GM23338 (cell line): ENCODE data around the gene ING3. TPM values are rescaled to one million over a fixed set of nuclear protein-coding genes. Genes with fewer than 3 reads are reported as not detected.
A peak's percentile ranks its signal among the peaks of the same experiment; 100 is the strongest.
"Not testable (repeated sequence)": the region's sequence is repeated elsewhere in the genome, so short reads cannot be mapped to it uniquely, and the experiment has no call there.

ENCODE experiments used
- ATAC-seq: fragments of 200-7000 bp; cut with Tn5 transposase; 3 replicates; pipeline ENCODE4 v1.9.1; 2020
- DNase-seq: peaks from one replicate; pipeline ENCODE4 v3.0.0-alpha.2; 2015; ENCODE audit warnings: low spot score
- H2AFZ ChIP-seq: fragments of 200-600 bp; sonication (generic); 2 replicates; pipeline ENCODE4 v1.8.0; 2016; ENCODE audit warnings: antibody characterized with exemption, mild to moderate bottlenecking, moderate library complexity
- H3F3A ChIP-seq: fragments of 200-600 bp; sonication (generic); replicated peaks from 2 replicates; pipeline ENCODE4 v1.8.0; 2017; ENCODE audit warnings: antibody characterized with exemption, mixed run types, low read depth
- H3K27ac ChIP-seq: fragments of 200-600 bp; sonication (generic); 2 replicates; pipeline ENCODE4 v1.6.1; 2016; ENCODE audit warnings: low read depth
- H3K27me3 ChIP-seq: fragments of 200-600 bp; sonication (generic); 2 replicates; pipeline ENCODE4 v1.8.0; 2016; ENCODE audit warnings: mild to moderate bottlenecking, mixed run types, moderate library complexity; ENCODE audit not compliant: insufficient read depth
- H3K36me3 ChIP-seq: fragments of 200-600 bp; sonication (generic); 2 replicates; pipeline ENCODE4 v1.8.0; 2016; ENCODE audit warnings: mild to moderate bottlenecking; ENCODE audit not compliant: insufficient read depth
- H3K4me1 ChIP-seq: fragments of 200-600 bp; sonication (generic); 2 replicates; pipeline ENCODE4 v1.8.0; 2016; ENCODE audit warnings: mild to moderate bottlenecking, moderate library complexity; ENCODE audit not compliant: insufficient read depth
- H3K4me2 ChIP-seq: fragments of 200-600 bp; sonication (generic); 2 replicates; pipeline ENCODE4 v1.7.1; 2017; ENCODE audit warnings: mixed run types
- H3K4me3 ChIP-seq: fragments of 200-600 bp; sonication (generic); 2 replicates; pipeline ENCODE4 v1.6.1; 2016; ENCODE audit warnings: mixed run types
- H3K79me2 ChIP-seq: fragments of 200-600 bp; sonication (generic); replicated peaks from 2 replicates; pipeline ENCODE4 v1.8.0; 2017; ENCODE audit warnings: mild to moderate bottlenecking; ENCODE audit not compliant: insufficient read depth
- H3K9me2 ChIP-seq: fragments of 200-600 bp; sonication (generic); 2 replicates; pipeline ENCODE4 v1.8.0; 2017; ENCODE audit not compliant: insufficient read depth
- H4K20me1 ChIP-seq: fragments of 200-600 bp; sonication (generic); replicated peaks from 2 replicates; pipeline ENCODE4 v1.8.0; 2017; ENCODE audit warnings: mild to moderate bottlenecking; ENCODE audit not compliant: insufficient read depth
- H3K27ac Mint-ChIP-seq: 2 replicates; pipeline ENCODE4 v1.8.0; 2020; ENCODE audit warnings: inconsistent platforms, mild to moderate bottlenecking, moderate library complexity, mixed read lengths
- H3K27me3 Mint-ChIP-seq: 3 replicates; pipeline ENCODE4 v1.8.0; 2022; ENCODE audit warnings: low read depth, mild to moderate bottlenecking, moderate library complexity, mixed read lengths, inconsistent platforms; ENCODE audit not compliant: insufficient read depth, poor library complexity
- H3K36me3 Mint-ChIP-seq: 3 replicates; pipeline ENCODE4 v1.8.0; 2021; ENCODE audit warnings: low read depth, mild to moderate bottlenecking, inconsistent platforms, moderate library complexity, mixed read lengths
- H3K4me1 Mint-ChIP-seq: 3 replicates; pipeline ENCODE4 v1.8.0; 2020; ENCODE audit warnings: mild to moderate bottlenecking, inconsistent platforms, mixed read lengths
- H3K4me3 Mint-ChIP-seq: 3 replicates; pipeline ENCODE4 v1.8.0; 2021; ENCODE audit warnings: moderate library complexity, mild to moderate bottlenecking, inconsistent platforms, mixed read lengths
- H3K9me3 Mint-ChIP-seq: 3 replicates; pipeline ENCODE4 v1.8.0; 2020; ENCODE audit warnings: moderate library complexity, mild to moderate bottlenecking, inconsistent platforms, mixed read lengths
- CREB1 ChIP-seq: fragments of 250-450 bp; sonication (Bioruptor Pico); IDR thresholded peaks from 2 replicates; pipeline ENCODE4 v1.5.0; 2020; ENCODE audit warnings: low read depth, mild to moderate bottlenecking, moderate library complexity
- EZH2 ChIP-seq: fragments of 200-600 bp; sonication (generic); IDR thresholded peaks from one replicate; pipeline ENCODE4 v1.8.0; 2017; ENCODE audit warnings: antibody characterized with exemption, mild to moderate bottlenecking, low read depth; ENCODE audit not compliant: unreplicated experiment
- EZH2phosphoT487 ChIP-seq: fragments of 200-600 bp; sonication (generic); IDR thresholded peaks from one replicate; pipeline ENCODE4 v1.8.1; 2018; ENCODE audit warnings: antibody characterized with exemption; ENCODE audit not compliant: unreplicated experiment
- NANOG ChIP-seq: IDR thresholded peaks from 2 replicates; pipeline ENCODE4 v1.6.1; 2016; ENCODE audit warnings: antibody characterized with exemption, borderline replicate concordance
- POLR2AphosphoS5 ChIP-seq: IDR thresholded peaks from 2 replicates; pipeline ENCODE4 v1.6.1; 2016; ENCODE audit warnings: antibody characterized with exemption, low read depth
- STAT1 ChIP-seq: IDR thresholded peaks from one replicate; pipeline ENCODE4 v1.6.1; 2016; ENCODE audit warnings: antibody characterized with exemption; ENCODE audit not compliant: unreplicated experiment
- ZNF114 ChIP-seq: fragments of 250-450 bp; sonication (Bioruptor Pico); IDR thresholded peaks from 2 replicates; pipeline ENCODE4 v1.5.0; 2020; ENCODE audit warnings: mild to moderate bottlenecking, moderate library complexity
- polyA plus RNA-seq: library from polyadenylated mRNA; unstranded; fragments of >200 nt; fragmentation: Nextera tagmentation; extraction: Ambion mirVana; gene quantifications from 2 replicates; pipeline ENCODE4 v1.2.1, GENCODE V29; 2016
- total RNA-seq: library from RNA; depleted of rRNA; stranded (reverse); fragments of >200 nt; shearing (Covaris generic); gene quantifications from 2 replicates; pipeline ENCODE4 v1.2.3, GENCODE V29; 2014
- TF ChIP-seq, protein P1 (sequence below): IDR thresholded peaks from one replicate; pipeline ENCODE4 v1.6.1; 2018; ENCODE audit warnings: antibody characterized with exemption; ENCODE audit not compliant: unreplicated experiment
- TF ChIP-seq, protein P2 (sequence below): IDR thresholded peaks from 2 replicates; pipeline ENCODE4 v1.6.1; 2016; ENCODE audit warnings: antibody characterized with exemption
- TF ChIP-seq, protein P3 (sequence below), 2 experiments: fragments of 200-600 bp in 1 of 2; sonication (generic) in 1 of 2; conservative IDR thresholded peaks; 2 replicates each; pipeline versions ENCODE4 v1.5.1 to v1.6.1; 2016 to 2017; ENCODE audit warnings: antibody characterized with exemption in 2 of 2, low read depth in 2 of 2, mild to moderate bottlenecking in 2 of 2, moderate library complexity in 1 of 2

ING3 gene
- total and polyA plus RNA-seq, 2 experiments from 2014 or later = 17.8 to 26.2 TPM

DNA sequence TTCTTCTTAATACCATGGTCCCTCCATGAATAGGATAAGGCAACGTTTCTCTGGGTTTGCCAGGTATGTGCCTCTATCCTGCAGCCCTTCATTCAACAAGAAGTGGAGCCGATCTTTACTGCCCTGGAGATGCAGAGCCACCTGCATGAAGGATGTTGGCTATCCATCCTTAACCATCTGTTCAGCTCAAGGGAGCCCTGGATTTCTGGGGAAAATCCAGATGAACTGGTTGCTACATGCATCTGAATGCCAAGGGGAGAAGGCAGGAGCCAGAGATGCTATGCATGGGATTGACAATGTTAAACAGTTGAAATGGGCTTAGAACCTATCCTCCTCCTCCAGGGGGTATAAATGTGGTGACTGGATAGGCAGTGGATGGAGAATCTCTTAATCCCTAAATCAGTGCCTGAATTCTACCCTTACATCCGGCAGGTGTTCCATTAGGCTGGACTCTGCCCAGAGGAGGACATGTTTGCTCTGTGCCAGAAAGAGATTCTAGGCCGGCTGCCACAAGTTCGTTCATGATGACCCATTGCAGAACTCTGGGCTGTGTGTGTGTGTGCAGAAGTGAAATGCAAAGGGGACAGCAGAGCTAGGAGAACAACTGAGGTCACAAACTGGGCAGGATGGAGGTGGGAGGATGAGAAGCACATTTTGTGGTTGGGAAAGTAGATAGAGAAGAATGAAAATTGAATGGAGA lies 53.6 kb downstream of the ING3 start (continued):
- TF ChIP-seq EZH2 = no peak
- TF ChIP-seq, protein P1, sequence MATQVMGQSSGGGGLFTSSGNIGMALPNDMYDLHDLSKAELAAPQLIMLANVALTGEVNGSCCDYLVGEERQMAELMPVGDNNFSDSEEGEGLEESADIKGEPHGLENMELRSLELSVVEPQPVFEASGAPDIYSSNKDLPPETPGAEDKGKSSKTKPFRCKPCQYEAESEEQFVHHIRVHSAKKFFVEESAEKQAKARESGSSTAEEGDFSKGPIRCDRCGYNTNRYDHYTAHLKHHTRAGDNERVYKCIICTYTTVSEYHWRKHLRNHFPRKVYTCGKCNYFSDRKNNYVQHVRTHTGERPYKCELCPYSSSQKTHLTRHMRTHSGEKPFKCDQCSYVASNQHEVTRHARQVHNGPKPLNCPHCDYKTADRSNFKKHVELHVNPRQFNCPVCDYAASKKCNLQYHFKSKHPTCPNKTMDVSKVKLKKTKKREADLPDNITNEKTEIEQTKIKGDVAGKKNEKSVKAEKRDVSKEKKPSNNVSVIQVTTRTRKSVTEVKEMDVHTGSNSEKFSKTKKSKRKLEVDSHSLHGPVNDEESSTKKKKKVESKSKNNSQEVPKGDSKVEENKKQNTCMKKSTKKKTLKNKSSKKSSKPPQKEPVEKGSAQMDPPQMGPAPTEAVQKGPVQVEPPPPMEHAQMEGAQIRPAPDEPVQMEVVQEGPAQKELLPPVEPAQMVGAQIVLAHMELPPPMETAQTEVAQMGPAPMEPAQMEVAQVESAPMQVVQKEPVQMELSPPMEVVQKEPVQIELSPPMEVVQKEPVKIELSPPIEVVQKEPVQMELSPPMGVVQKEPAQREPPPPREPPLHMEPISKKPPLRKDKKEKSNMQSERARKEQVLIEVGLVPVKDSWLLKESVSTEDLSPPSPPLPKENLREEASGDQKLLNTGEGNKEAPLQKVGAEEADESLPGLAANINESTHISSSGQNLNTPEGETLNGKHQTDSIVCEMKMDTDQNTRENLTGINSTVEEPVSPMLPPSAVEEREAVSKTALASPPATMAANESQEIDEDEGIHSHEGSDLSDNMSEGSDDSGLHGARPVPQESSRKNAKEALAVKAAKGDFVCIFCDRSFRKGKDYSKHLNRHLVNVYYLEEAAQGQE = no peak
- TF ChIP-seq NANOG = no peak
- TF ChIP-seq CREB1 (CRISPR knock-in tag) = no peak
- TF ChIP-seq EZH2phosphoT487 = no peak
- no peak for TF ChIP-seq STAT1
- no peak for TF ChIP-seq ZNF114 (CRISPR knock-in tag)

DNA sequence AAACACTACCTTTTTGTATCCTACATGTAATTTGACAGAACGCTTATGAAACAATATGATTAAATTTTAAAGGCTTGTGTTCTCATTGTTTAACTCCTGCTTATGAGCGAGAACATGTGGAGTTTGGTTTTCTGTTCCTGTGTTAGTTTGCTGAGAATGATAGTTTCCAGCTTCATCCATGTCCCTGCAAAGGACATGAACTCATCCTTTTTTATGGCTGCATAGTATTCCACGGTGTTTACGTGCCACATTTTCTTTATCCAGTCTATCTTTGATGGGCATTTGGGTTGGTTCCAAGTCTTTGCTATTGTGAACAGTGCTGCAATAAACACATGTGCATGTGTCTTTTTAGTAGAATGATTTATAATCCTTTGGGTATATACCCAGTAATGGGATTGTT lies 54.5 kb downstream of the ING3 start:
- not testable (repeated sequence) for H3K4me3 Mint-ChIP-seq, ATAC-seq, H3K27me3 Mint-ChIP-seq, H3K36me3 Mint-ChIP-seq, H3K4me3 ChIP-seq, H4K20me1 ChIP-seq, H3K27me3 ChIP-seq, H3K79me2 ChIP-seq, H3K9me2 ChIP-seq, H2AFZ ChIP-seq, DNase-seq, H3K27ac ChIP-seq, H3K4me1 ChIP-seq, H3K27ac Mint-ChIP-seq, H3K9me3 Mint-ChIP-seq, H3K4me2 ChIP-seq, H3K36me3 ChIP-seq, H3F3A ChIP-seq
- peaks cover 14% of the 10 kb centered on the region for H3K4me1 Mint-ChIP-seq

DNA sequence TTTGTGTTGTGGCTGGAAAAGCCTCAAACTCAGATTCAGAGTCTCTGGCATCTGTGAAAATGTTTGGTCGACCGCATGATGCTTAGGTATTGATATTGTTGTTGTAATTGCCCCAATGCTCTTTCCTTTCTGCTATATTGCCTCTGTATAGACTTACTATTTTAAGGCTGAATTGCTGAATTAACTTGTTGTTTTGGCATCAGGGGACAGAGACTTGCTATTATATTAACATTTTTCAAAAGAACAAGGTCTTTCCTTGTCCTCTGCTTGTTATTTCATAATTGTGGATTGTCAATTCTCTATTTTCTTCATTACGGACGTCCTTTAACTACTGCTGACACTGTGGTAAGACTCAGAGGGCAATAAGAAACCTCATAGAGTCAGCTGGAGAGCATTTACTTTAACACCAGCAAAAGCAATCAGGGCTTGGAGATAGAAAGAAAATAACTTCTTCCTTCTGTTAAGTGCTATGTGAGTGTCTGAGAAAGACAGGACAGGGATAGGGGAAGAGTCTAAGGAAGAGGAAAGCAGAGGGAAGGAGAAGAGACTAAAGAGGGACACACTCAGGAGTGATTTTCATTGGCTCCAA lies 55.5 kb downstream of the ING3 start:
- no peaks in the 10 kb centered on the region for H3K27me3 ChIP-seq
- peaks cover 2% of the 10 kb centered on the region for H3K27me3 Mint-ChIP-seq
- H3K27ac ChIP-seq = no peak overlapping the region
- H3K4me3 Mint-ChIP-seq = no peak overlapping the region
- peaks cover 13% of the 10 kb centered on the region for H3K4me1 Mint-ChIP-seq
- no peaks in the 10 kb centered on the region for H3K36me3 Mint-ChIP-seq
- no peaks in the 10 kb centered on the region for H3F3A ChIP-seq
- no peaks in the 10 kb centered on the region for H3K9me2 ChIP-seq
- DNase-seq (no peak), ATAC-seq (no peak; the same call in 2 of the 3 replicates)
- peaks cover 3% of the 10 kb centered on the region; the same call in 1 of the 2 replicates for H3K4me1 ChIP-seq
- no peak overlapping the region for H3K4me2 ChIP-seq
- H2AFZ ChIP-seq = peak overlapping the region; percentile 83
- H3K27ac Mint-ChIP-seq = no peak overlapping the region
- no peaks in the 10 kb centered on the region for H4K20me1 ChIP-seq
- no peaks in the 10 kb centered on the region for H3K79me2 ChIP-seq
- no peak overlapping the region for H3K4me3 ChIP-seq
- H3K36me3 ChIP-seq = no peaks in the 10 kb centered on the region
- no peaks in the 10 kb centered on the region; the same call in 2 of the 3 replicates for H3K9me3 Mint-ChIP-seq
- TF ChIP-seq, protein P1 = no peak
- TF ChIP-seq, protein P2, sequence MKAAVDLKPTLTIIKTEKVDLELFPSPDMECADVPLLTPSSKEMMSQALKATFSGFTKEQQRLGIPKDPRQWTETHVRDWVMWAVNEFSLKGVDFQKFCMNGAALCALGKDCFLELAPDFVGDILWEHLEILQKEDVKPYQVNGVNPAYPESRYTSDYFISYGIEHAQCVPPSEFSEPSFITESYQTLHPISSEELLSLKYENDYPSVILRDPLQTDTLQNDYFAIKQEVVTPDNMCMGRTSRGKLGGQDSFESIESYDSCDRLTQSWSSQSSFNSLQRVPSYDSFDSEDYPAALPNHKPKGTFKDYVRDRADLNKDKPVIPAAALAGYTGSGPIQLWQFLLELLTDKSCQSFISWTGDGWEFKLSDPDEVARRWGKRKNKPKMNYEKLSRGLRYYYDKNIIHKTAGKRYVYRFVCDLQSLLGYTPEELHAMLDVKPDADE = no peak
- no peak for TF ChIP-seq CREB1 (CRISPR knock-in tag)
- TF ChIP-seq EZH2 = no peak
- no peak for TF ChIP-seq POLR2AphosphoS5
- TF ChIP-seq, protein P3, sequence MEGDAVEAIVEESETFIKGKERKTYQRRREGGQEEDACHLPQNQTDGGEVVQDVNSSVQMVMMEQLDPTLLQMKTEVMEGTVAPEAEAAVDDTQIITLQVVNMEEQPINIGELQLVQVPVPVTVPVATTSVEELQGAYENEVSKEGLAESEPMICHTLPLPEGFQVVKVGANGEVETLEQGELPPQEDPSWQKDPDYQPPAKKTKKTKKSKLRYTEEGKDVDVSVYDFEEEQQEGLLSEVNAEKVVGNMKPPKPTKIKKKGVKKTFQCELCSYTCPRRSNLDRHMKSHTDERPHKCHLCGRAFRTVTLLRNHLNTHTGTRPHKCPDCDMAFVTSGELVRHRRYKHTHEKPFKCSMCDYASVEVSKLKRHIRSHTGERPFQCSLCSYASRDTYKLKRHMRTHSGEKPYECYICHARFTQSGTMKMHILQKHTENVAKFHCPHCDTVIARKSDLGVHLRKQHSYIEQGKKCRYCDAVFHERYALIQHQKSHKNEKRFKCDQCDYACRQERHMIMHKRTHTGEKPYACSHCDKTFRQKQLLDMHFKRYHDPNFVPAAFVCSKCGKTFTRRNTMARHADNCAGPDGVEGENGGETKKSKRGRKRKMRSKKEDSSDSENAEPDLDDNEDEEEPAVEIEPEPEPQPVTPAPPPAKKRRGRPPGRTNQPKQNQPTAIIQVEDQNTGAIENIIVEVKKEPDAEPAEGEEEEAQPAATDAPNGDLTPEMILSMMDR (conservative IDR thresholded peaks at IDR 0.05; ENCODE audit: low read depth in 2 of 2) = no peak
